HG02852 (cell line): ENCODE results near the gene DESI1.
"Not testable (repeated sequence)": the region's sequence is repeated elsewhere in the genome, so short reads cannot be mapped to it uniquely, and the experiment has no call there.

ENCODE experiments used
- ATAC-seq: cut with Tn5 transposase; IDR thresholded peaks from one replicate; pipeline ENCODE4 v1.9.1; 2021; ENCODE audit warnings: mild to moderate bottlenecking, moderate library complexity; ENCODE audit not compliant: unreplicated experiment

DESI1 gene

DNA sequence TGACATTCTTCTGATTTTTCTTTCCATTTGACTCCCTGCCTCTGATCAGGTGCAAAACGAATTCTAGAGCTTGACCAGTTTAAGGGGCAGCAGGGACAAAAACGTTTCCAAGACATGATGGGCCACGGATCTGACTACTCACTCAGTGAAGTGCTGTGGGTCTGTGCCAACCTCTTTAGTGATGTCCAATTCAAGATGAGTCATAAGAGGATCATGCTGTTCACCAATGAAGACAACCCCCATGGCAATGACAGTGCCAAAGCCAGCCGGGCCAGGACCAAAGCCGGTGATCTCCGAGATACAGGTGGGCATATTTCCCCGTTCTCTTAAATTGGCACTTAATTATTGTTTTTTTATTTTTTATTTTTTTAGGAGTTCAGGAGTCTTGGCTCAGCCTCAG lies 15.6 kb upstream of the DESI1 start:
- ATAC-seq, result no peak

GRCh38 chr22:41634610-41635009 lies 13.8 kb upstream of the DESI1 start:
- not testable (repeated sequence) for ATAC-seq

DNA sequence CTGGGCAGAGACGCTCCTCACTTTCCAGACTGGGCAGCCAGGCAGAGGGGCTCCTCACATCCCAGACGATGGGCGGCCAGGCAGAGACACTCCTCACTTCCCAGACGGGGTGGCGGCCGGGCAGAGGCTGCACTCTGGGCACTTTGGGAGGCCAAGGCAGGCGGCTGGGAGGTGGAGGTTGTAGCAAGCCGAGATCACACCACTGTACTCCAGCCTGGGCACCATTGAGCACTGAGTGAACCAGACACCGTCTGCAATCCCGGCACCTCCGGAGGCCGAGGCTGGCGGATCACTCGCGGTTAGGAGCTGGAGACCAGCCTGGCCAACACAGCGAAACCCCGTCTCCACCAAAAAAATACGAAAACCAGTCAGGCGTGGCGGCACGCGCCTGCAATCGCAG lies 10.8 kb upstream of the DESI1 start:
- ATAC-seq, result not testable (repeated sequence)

DNA sequence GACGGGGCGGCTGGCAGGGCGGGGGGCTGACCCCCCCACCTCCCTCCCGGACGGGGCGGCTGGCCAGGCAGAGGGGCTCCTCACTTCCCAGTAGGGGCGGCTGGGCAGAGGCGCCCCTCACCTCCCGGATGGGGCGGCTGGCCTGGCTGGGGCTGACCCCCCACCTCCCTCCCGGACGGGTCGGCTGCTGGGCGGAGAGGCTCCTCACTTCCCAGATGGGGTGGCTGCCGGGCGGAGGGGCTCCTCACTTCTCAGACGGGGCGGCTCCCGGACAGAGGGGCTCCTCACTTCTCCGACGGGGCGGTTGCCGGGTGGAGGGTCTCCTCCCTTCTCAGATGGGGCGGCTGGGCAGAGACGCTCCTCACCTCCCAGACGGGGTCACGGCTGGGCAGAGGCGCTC lies 10.3 kb upstream of the DESI1 start:
- not testable (repeated sequence) for ATAC-seq

DNA sequence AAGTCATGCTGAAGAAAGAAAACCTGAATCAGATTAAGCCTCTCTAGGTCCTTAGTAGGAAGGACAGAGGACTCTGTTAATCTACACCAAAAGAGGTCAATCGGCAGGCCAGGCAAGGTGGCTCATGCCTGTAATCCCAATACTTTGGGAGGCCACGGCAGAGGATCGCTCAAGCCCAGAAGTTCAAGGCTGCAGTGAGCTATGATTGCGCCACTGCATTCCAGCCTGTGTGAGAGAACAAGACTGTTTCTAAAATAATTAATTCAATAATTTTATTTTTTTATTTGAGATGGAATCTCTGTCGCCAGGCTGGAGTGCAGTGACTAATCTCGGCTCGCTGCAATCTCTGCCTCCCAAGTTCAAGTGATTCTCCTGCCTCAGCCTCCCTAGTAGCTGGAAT lies 4.7 kb upstream of the DESI1 start:
- ATAC-seq, result no peak

- ATAC-seq, result no peak
Measured at GRCh38 chr22:41621911-41622179, 1.0 kb upstream of the DESI1 start.

- ATAC-seq, result peak; percentile 74
Measured at GRCh38 chr22:41621099-41621910, 462 bp upstream of the DESI1 start, which contains the start of gene XRCC6. Gene XRCC6, plus strand, starts transcription at chr22:41621295. Its CDS starts 710 bp downstream, at chr22:41622005.

GRCh38 chr22:41619979-41620588 lies 759 bp downstream of the DESI1 start:
- ATAC-seq, result peak; percentile 16

GRCh38 chr22:41613456-41613855 lies 7.4 kb downstream of the DESI1 start:
- ATAC-seq, result no peak

DNA sequence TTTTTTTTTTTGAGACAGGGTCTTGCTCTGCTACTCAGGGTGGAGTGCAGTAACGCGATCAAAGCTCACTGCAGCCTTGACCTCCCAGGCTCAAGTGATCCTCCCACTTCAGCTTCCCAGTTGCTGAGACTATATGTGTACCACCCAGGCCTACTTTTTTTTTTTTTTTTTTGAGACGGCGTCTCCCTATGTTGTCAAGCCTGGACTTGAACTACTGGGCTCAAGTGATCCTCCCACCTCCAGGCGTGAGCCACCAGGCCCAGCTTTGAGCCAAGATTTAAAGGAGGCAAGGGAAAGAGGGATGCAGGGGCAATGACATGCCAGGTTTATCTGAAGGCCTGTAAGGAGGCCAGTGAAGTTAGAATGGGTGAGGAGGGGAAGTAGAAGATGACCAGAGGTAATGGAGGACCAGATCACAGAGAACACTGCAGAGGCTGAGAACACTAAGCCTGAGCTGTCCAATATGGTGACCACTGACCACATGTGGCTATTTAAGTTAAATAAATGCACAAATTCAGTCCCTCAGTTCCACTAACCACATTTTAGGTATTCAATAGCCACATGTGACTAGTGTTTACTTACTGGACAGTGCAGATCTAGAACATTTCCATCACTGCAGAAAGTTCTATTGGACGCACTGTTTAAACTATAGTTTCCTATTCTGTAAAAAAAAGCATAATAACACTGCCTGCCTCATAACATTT lies 8.1 kb downstream of the DESI1 start:
- no peak for ATAC-seq

DNA sequence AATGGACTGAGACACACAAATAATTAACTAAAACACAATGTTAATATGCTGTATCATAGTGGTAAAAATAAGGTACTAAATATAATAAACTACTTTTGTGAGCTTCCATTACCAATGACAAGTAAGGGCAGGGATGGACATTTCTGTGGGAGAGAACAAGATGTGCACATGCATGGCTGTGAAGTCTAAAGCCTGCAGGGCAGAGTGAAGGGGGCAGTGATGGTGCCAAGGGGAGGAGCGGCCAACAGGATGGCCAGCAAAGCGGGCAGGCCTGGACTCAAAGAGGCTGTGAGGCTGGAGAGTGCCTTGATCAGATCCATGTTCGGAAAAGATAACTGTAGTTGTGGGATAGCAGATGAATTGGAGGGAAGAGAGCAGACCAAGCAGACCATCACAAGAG lies 12.5 kb downstream of the DESI1 start:
- ATAC-seq, result no peak

DNA sequence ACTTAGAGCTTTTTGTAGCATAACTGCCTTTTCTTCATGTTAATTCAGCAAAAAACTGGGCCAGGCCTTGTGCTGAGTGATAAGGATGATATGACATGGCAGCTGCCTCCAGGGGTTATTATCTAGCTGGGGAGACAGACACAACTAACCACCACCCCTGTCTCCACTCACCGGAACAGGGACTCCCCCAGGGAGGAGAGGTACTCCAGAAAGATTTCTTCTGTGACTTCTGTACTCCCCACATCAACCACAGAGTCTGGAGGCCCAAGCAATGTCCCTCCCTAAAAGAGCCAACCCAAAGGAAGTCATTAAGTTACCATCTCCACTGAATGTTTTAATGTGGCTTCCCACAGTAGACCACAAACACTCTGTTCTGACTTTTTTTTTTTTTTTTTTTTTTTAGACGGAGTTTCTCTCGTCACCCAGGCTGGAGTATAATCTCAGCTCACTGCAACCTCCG lies 16.9 kb downstream of the DESI1 start:
- peak; percentile 91 for ATAC-seq

DNA sequence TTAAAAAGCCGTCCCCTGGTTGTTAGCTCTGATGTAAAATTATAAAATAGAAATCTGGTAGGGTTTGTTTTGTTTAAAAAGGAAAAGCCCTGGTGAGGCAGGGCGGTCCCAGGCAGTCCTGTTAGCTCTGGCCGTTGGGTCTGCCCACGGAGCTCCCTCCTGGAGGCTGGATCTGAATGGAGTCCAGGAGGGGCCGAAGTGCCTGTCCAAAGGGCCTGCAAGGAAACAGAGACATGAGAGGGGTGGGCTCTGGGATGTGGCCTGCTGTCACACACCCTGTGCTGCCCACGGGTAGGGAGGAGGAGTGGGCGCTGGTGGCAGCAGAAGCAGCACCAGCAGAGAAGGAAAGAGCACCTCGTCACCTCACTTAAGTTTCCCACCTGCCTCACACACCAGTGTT lies 19.9 kb downstream of the DESI1 start:
- no peak for ATAC-seq

GRCh38 chr22:41598891-41599635 lies 21.8 kb downstream of the DESI1 start:
- ATAC-seq, result no peak

DNA sequence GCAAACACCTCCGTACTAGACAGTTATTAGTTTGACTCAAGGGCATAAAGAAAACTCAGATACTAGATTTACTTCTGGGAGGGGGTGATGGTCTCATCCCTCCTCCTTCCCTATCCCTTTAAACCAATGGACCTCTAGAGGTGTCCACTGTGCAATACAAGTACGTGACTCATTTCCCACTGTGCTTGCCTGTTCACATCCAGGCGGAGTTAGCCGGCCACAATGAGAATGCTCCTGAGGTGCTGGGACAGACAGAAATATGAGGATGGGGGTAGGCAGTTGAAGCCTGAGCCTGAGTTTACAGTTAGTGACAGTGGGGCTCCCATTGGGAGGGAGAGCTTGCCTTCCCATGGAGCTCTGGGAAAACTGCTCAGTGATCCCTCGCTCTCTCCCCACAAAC lies 22.8 kb downstream of the DESI1 start:
- no peak for ATAC-seq

- ATAC-seq, result no peak
Measured at GRCh38 chr22:41597635-41597953, 23.2 kb downstream of the DESI1 start.

DNA sequence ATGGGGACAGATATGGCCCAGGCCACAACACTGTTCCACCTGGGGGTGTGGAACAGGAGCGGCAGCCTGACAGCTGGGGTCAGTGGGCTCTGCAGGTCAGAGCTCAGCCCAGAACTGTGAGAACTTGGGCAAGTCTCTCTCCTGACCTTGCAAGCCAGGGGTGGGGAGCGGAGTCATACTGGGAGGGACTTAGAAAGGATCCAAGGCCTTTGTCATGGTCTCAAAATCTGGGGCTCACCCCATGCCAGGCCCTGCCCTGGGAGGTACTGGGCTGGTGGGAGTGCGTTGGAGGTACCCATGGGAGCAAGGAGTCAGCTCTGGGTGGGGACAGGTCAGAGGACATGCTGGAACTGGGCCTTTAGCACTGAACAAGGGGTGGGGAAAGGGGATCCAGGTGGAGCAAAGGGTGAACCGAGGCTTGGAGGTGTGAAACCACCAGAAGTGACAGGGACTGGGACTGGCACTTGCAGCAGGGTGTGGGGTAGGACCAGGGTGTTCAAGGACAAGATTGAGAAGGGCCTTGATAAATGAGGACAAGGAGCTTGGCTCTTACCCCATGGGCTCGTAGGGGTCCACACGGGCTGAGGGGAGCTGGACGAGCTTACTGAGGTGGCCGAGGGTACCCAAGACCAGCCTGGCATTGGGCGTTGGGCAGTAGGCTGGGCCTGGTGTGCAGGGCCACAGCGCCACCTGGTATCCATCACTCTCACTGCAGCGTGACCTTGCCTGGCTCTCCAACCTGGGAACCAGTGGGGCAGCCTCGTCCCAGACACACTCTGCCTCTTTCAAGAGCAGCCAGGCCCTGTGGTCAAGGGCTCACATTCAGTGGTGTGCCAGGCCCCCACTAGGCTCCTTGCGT lies 23.8 kb downstream of the DESI1 start:
- no peak for ATAC-seq

DNA sequence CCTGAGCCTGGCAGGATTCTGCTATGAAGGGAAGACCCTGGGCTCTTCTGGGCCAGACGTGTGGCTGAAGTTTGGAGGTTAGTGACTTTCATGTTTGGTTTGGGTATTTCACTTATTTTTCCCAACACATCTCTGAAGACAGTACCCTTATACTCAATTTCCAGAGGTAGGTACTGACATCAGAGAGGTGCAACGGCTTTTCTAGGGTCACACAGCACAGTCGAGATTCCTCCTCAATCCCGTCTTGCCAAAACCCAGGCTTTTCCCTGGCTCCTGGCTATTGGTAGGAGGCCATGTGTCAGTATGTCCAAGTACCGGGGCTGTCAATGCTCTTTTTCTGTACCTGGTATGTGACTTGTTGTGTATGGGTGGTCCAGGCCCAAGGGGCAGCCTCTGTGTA lies 25.1 kb downstream of the DESI1 start:
- no peak for ATAC-seq

- ATAC-seq, result not testable (repeated sequence)
Measured at GRCh38 chr22:41593336-41593960, 27.4 kb downstream of the DESI1 start.
